Measurements from ENCODE around the gene GABRA4.

DNA sequence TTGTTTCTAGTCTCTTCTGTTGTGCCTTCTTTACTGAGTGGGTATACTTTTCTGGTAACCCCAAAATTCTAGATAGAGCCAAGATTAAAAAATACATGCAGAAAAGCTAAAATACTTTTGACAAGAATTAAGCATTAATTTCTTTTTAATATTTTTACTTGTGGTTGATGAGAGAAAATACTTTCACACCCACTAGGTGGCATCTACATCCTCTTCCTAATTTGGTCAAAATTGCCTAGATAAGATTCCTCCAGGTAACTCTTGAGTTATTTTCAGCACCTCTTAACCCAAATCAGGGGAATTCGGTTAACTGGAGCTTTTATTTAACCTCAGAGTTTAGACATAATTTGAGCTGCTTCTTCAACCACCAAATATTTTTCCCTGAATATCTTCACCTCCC is 55.9 kb downstream of the GABRA4 start:
- TF ChIP-seq, protein P1, sequence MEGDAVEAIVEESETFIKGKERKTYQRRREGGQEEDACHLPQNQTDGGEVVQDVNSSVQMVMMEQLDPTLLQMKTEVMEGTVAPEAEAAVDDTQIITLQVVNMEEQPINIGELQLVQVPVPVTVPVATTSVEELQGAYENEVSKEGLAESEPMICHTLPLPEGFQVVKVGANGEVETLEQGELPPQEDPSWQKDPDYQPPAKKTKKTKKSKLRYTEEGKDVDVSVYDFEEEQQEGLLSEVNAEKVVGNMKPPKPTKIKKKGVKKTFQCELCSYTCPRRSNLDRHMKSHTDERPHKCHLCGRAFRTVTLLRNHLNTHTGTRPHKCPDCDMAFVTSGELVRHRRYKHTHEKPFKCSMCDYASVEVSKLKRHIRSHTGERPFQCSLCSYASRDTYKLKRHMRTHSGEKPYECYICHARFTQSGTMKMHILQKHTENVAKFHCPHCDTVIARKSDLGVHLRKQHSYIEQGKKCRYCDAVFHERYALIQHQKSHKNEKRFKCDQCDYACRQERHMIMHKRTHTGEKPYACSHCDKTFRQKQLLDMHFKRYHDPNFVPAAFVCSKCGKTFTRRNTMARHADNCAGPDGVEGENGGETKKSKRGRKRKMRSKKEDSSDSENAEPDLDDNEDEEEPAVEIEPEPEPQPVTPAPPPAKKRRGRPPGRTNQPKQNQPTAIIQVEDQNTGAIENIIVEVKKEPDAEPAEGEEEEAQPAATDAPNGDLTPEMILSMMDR (IDR thresholded peaks at IDR 0.05; ENCODE audit: low read length): peak; percentile 45
- TF ChIP-seq EZH2phosphoT487 (IDR thresholded peaks at IDR 0.05; ENCODE audit: low read length) (no peak), EZH2 (optimal IDR thresholded peaks at IDR 0.05; ENCODE audit: low read depth, low read length) (no peak)

All from MM.1S (cell line).